ENCODE results near the gene IRX4.

GRCh38 chr5:1871441-1871840 is 11.3 kb downstream of the IRX4 start:
- TF ChIP-seq POLR2A (IDR thresholded peaks at IDR 0.05) (no peak), EP300 (IDR thresholded peaks at IDR 0.05) (no peak), POLR2AphosphoS5 (IDR thresholded peaks at IDR 0.05) (no peak)
